PC-9 (cell line): ENCODE data around the gene FCRL1. TPM values are rescaled to one million over a fixed set of nuclear protein-coding genes. Genes with fewer than 3 reads are reported as not detected.

Experiments used
- BruUV-seq: library from RNA; stranded (reverse); fragments of 400-500 nt; replicated peaks from 2 replicates; lab custom pipeline; 2021; lab: Mats Ljungman, UMichigan
- CTCF ChIA-PET: fragments of 300-600 bp; sonication (Branson Sonifier 250); formaldehyde crosslinking; loops from one replicate; lab custom pipeline; 2022; ENCODE audit warnings: antibody characterized with exemption; lab: Charles Lee
- POLR2A ChIA-PET: fragments of 300-600 bp; sonication (Branson Sonifier 250); formaldehyde crosslinking; loops from one replicate; lab custom pipeline; 2022; ENCODE audit warnings: antibody characterized with exemption; ENCODE audit not compliant: unreplicated experiment; lab: Charles Lee
- DNase-seq, 2 experiments: peaks; one replicate each; pipeline versions ENCODE4 v3.0.0 to v3.0.0-alpha.2; 2015 to 2022; ENCODE audit warnings: mixed read lengths in 1 of 2
- H2AFZ ChIP-seq: fragments of 200-600 bp; sonication (generic); 2 replicates; pipeline ENCODE4 v1.8.1; 2017; ENCODE audit warnings: antibody characterized with exemption
- H3F3A ChIP-seq: fragments of 200-600 bp; sonication (generic); 2 replicates; pipeline ENCODE4 v1.8.1; 2017; ENCODE audit warnings: antibody characterized with exemption, mild to moderate bottlenecking, low read depth; ENCODE audit not compliant: insufficient read depth
- H3K27ac ChIP-seq: fragments of 200-600 bp; sonication (generic); 2 replicates; pipeline ENCODE4 v1.6.1; 2016; ENCODE audit warnings: mixed run types
- H3K27me3 ChIP-seq: fragments of 200-600 bp; sonication (generic); 2 replicates; pipeline ENCODE4 v1.6.1; 2016; ENCODE audit warnings: low read depth, mixed run types; ENCODE audit not compliant: insufficient read depth
- H3K36me3 ChIP-seq: fragments of 200-600 bp; sonication (generic); 2 replicates; pipeline ENCODE4 v1.6.1; 2016; ENCODE audit warnings: low read depth, mixed run types
- H3K4me1 ChIP-seq: fragments of 200-600 bp; sonication (generic); replicated peaks from 2 replicates; pipeline ENCODE4 v1.6.1; 2016; ENCODE audit warnings: mixed run types; ENCODE audit not compliant: insufficient read depth
- H3K4me2 ChIP-seq: fragments of 200-600 bp; sonication (generic); 2 replicates; pipeline ENCODE4 v1.6.1; 2017; ENCODE audit warnings: mixed run types
- H3K4me3 ChIP-seq: fragments of 200-600 bp; sonication (generic); 2 replicates; pipeline ENCODE4 v1.6.1; 2016; ENCODE audit warnings: mixed run types
- H3K79me2 ChIP-seq: fragments of 200-600 bp; sonication (generic); 2 replicates; pipeline ENCODE4 v1.6.1; 2017; ENCODE audit warnings: low read depth, mixed run types
- H3K9me2 ChIP-seq: fragments of 200-600 bp; sonication (generic); 2 replicates; pipeline ENCODE4 v1.8.1; 2017; ENCODE audit warnings: mild to moderate bottlenecking; ENCODE audit not compliant: insufficient read depth
- H3K9me3 ChIP-seq: fragments of 200-600 bp; sonication (generic); 2 replicates; pipeline ENCODE4 v1.8.1; 2016; ENCODE audit warnings: low read depth; ENCODE audit not compliant: insufficient read depth
- H4K20me1 ChIP-seq: fragments of 200-600 bp; sonication (generic); 2 replicates; pipeline ENCODE4 v1.8.1; 2017; ENCODE audit not compliant: insufficient read depth
- CTCF ChIP-seq: fragments of 200-600 bp; sonication (generic); conservative IDR thresholded peaks from 2 replicates; pipeline ENCODE4 v1.6.1; 2017; ENCODE audit warnings: mixed run types, antibody characterized with exemption, mild to moderate bottlenecking, moderate library complexity
- EZH2 ChIP-seq: fragments of 200-600 bp; sonication (generic); IDR thresholded peaks from 2 replicates; pipeline ENCODE4 v1.8.0; 2017; ENCODE audit warnings: antibody characterized with exemption, low read depth
- intact Hi-C: fragments of 100-400 bp; cut with micrococcal nuclease; formaldehyde crosslinking; loops from one replicate; pipeline ENCODE4 v1.10.0; 2022; ENCODE audit not compliant: unreplicated experiment
- total RNA-seq: library from RNA; stranded (reverse); gene quantifications from 2 replicates; pipeline ENCODE4 v1.2.3, GENCODE V29; 2021

The FCRL1 gene
- total RNA-seq, 1 experiment from 2014 or later = not detected

- Histone ChIP-seq H3K9me2 (no peaks in the 10 kb centered on the region; the same call in 1 of the 2 replicates), H3K27ac (no peak overlapping the region), H3K36me3 (no peaks in the 10 kb centered on the region), H3K9me3 (no peaks in the 10 kb centered on the region), H3K27me3 (peaks cover 20% of the 10 kb centered on the region), H3K4me3 (no peak overlapping the region), H3K4me2 (no peak overlapping the region), H3K79me2 (no peaks in the 10 kb centered on the region), H2AFZ (no peak overlapping the region), H4K20me1 (no peaks in the 10 kb centered on the region), H3K4me1 (no peaks in the 10 kb centered on the region), H3F3A (no peaks in the 10 kb centered on the region)
- intact Hi-C loops = no loop called here
- no peak for DNase-seq
- ChIA-PET CTCF (no interaction called here), POLR2A (no interaction called here)
- no TSS peak for BruUV-seq
- no peak for TF ChIP-seq CTCF
- no peak for TF ChIP-seq EZH2
These were observed 19.9 kb downstream of the FCRL1 start for GRCh38 chr1:157799996-157800395.

GRCh38 chr1:157798211-157798610 lies 21.7 kb downstream of the FCRL1 start:
- no peak overlapping the region for H2AFZ ChIP-seq
- ChIA-PET CTCF (no interaction called here), POLR2A (no interaction called here)
- no peaks in the 10 kb centered on the region for H4K20me1 ChIP-seq
- no peaks in the 10 kb centered on the region for H3K4me1 ChIP-seq
- no peaks in the 10 kb centered on the region for H3K9me3 ChIP-seq
- no peak overlapping the region for H3K4me3 ChIP-seq
- H3K79me2 ChIP-seq = no peaks in the 10 kb centered on the region
- no peak for DNase-seq
- H3K27me3 ChIP-seq = peaks cover 16% of the 10 kb centered on the region
- H3F3A ChIP-seq = no peaks in the 10 kb centered on the region
- H3K36me3 ChIP-seq = no peaks in the 10 kb centered on the region
- intact Hi-C loops = no loop called here
- TF ChIP-seq CTCF (no peak), EZH2 (no peak)
- no peak overlapping the region for H3K27ac ChIP-seq
- no peaks in the 10 kb centered on the region; the same call in 1 of the 2 replicates for H3K9me2 ChIP-seq
- BruUV-seq = no TSS peak
- no peak overlapping the region for H3K4me2 ChIP-seq

- ChIA-PET CTCF (no interaction called here), POLR2A (no interaction called here)
- Histone ChIP-seq H4K20me1 (no peaks in the 10 kb centered on the region), H3K4me3 (no peak overlapping the region), H3K27ac (no peak overlapping the region), H3K9me3 (no peaks in the 10 kb centered on the region), H3K4me2 (no peak overlapping the region), H3K9me2 (no peaks in the 10 kb centered on the region; the same call in 1 of the 2 replicates), H2AFZ (no peak overlapping the region), H3K79me2 (no peaks in the 10 kb centered on the region), H3K27me3 (no peaks in the 10 kb centered on the region), H3K4me1 (no peaks in the 10 kb centered on the region), H3F3A (no peaks in the 10 kb centered on the region), H3K36me3 (no peaks in the 10 kb centered on the region)
- DNase-seq = no peak
- intact Hi-C loops = no loop called here
- TF ChIP-seq EZH2 = no peak
- TF ChIP-seq CTCF = no peak
- no TSS peak for BruUV-seq
These were observed 34.7 kb downstream of the FCRL1 start for GRCh38 chr1:157785248-157785647.
